Cardiac muscle cell (in vitro differentiated cells and primary cell): ENCODE data around the gene TRAPPC6A. TPM values are rescaled to one million over a fixed set of nuclear protein-coding genes. Genes with fewer than 3 reads are reported as not detected.

ENCODE experiments used
- DNase-seq, 2 donors: peaks; one replicate each; pipeline versions ENCODE4 v3.0.0 to v3.0.0-alpha.2; 2010 to 2017; ENCODE audit warnings: low read depth in 1 of 2, low spot score in 1 of 2
- H3K27ac ChIP-seq: fragments of 200-600 bp; sonication (generic); 2 replicates; pipeline ENCODE4 v1.5.1; 2016
- H3K27me3 ChIP-seq: fragments of 200-600 bp; sonication (generic); 2 replicates; pipeline ENCODE4 v1.6.0; 2016; ENCODE audit warnings: control low read depth
- H3K36me3 ChIP-seq: fragments of 200-600 bp; sonication (generic); 2 replicates; pipeline ENCODE4 v1.5.1; 2016; ENCODE audit warnings: control low read depth
- H3K4me1 ChIP-seq: fragments of 200-600 bp; sonication (generic); 2 replicates; pipeline ENCODE4 v1.8.1; 2017; ENCODE audit warnings: low read depth, mild to moderate bottlenecking, mixed run types
- H3K4me3 ChIP-seq: fragments of 200-600 bp; sonication (generic); 2 replicates; pipeline ENCODE4 v1.5.1; 2016; ENCODE audit warnings: mild to moderate bottlenecking
- H3K9me3 ChIP-seq: fragments of 200-600 bp; sonication (generic); 2 replicates; pipeline ENCODE4 v1.5.1; 2017; ENCODE audit warnings: low read depth, mild to moderate bottlenecking, control low read depth
- polyA plus RNA-seq: library from polyadenylated mRNA; unstranded; fragments of >200 nt; fragmentation: Nextera tagmentation; extraction: Ambion mirVana; gene quantifications from 2 replicates; pipeline ENCODE4 v1.2.1, GENCODE V29; 2016
- total RNA-seq: library from RNA; depleted of rRNA; stranded (reverse); fragments of >200 nt; gene quantifications from 2 replicates; pipeline ENCODE4 v1.2.3, GENCODE V29; 2016
- TF ChIP-seq, protein P1 (sequence below): IDR thresholded peaks from 2 replicates; pipeline ENCODE4 v1.5.1; 2012; ENCODE audit warnings: low read depth, mild to moderate bottlenecking, low read length

The TRAPPC6A gene
- total and polyA plus RNA-seq, 2 experiments from 2014 or later: 123 to 155 TPM

DNA sequence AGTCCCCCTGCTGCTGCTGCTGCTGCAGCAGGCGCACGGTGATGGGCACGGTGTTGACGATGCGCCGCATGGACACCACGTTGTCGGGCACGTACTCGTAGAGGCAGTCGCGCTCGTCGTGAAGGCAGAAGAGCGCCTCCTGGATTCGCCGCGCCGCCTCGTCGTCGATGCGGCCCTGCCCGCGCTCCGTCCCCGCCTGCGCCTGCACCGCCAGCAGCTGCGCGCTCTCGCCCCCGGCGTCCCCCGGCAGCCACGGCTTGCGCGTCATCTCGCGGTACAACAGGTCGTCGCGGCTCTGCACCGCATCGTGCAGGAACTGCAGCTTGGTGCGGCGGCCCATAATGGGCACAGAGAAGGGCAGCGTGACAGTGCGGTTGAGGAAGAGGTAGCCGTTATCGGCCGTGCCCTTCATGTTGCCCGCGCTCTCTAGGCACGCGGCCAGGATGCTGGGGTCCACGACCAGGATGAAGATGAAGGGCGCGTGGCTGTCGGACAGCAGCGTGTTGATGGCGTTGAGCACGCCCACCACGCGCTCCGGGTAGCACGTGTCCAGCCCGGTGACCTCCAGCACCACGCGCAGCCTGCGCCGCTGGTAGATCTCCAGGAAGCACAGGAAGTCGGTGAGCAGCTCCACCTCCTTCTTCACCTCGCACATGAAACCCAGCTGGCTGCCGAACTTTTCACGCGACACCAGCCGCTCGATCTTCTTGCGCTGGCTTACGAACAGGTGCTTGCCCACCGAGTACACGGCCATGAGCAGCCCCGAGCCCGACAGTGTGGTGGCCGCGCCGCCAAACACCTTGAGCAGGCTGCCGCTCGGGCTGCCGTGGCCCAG lies 25.3 kb downstream of the TRAPPC6A start:
- Histone ChIP-seq H3K27me3 (peaks cover 32% of the 10 kb centered on the region), H3K4me1 (peaks cover 15% of the 10 kb centered on the region), H3K4me3 (no peak overlapping the region), H3K36me3 (no peaks in the 10 kb centered on the region), H3K9me3 (no peaks in the 10 kb centered on the region), H3K27ac (no peak overlapping the region)
- DNase-seq: peak in 1 of 2 donors; percentile 72
- TF ChIP-seq, protein P1, sequence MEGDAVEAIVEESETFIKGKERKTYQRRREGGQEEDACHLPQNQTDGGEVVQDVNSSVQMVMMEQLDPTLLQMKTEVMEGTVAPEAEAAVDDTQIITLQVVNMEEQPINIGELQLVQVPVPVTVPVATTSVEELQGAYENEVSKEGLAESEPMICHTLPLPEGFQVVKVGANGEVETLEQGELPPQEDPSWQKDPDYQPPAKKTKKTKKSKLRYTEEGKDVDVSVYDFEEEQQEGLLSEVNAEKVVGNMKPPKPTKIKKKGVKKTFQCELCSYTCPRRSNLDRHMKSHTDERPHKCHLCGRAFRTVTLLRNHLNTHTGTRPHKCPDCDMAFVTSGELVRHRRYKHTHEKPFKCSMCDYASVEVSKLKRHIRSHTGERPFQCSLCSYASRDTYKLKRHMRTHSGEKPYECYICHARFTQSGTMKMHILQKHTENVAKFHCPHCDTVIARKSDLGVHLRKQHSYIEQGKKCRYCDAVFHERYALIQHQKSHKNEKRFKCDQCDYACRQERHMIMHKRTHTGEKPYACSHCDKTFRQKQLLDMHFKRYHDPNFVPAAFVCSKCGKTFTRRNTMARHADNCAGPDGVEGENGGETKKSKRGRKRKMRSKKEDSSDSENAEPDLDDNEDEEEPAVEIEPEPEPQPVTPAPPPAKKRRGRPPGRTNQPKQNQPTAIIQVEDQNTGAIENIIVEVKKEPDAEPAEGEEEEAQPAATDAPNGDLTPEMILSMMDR: no peak

DNA sequence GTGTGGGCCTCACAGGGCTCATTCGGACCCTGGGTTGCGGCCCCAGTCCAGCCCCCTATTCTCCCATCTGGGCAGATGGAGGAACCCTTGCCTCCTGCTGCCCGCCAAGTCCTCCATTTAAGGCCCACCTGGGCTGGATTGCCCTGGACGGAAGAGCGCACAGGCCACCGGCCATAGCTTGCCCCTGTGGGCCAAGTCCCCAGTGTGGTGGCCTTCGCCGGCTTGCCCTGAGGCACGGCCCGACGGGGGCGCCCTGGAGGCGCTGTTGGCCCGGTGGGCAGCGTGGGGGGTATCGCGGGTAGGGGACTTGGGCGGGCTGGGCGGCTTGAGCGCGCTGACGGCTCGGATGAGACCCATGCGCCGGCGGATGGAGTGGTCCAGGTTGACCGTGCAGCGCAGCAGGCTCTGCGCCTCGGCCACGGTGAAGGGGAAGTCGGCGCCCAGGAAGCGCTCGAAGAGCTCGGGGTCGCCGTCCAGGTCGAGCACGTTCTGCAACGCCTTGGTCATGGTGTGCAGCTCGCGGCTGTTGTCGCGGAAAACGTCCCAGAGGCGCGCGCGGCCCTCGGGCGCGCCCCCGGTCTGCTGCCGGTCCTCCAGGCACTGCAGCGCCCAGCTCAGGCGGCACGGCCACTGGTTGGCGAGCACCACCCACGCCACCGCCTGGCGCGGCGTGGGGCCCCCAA lies 26.1 kb downstream of the TRAPPC6A start:
- Histone ChIP-seq H3K36me3 (no peaks in the 10 kb centered on the region), H3K27me3 (peaks cover 32% of the 10 kb centered on the region), H3K9me3 (no peaks in the 10 kb centered on the region), H3K4me3 (no peak overlapping the region), H3K4me1 (peaks cover 15% of the 10 kb centered on the region), H3K27ac (no peak overlapping the region)
- DNase-seq: no peak
- TF ChIP-seq, protein P1: no peak

DNA sequence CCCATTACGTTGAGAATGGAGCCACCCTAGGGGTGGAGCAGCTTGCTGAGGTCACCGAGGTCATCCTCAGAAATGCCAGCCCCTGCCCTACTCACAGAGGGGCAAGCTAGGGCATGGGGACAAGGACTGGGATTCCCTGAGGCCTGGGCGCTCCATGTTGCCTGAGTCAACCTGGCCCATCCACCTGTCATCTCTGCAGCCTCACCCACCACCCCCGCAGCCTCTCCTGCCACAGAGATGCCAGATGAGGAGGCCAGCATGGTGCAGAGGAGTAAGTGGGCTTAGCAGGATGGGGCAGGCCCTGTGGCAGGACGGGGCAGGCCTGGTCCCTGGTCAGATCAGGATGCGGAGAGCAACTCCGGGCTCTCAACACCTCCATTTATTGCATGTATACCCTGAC lies 26.7 kb downstream of the TRAPPC6A start:
- H3K27me3 ChIP-seq: peaks cover 32% of the 10 kb centered on the region
- TF ChIP-seq, protein P1: no peak

DNA sequence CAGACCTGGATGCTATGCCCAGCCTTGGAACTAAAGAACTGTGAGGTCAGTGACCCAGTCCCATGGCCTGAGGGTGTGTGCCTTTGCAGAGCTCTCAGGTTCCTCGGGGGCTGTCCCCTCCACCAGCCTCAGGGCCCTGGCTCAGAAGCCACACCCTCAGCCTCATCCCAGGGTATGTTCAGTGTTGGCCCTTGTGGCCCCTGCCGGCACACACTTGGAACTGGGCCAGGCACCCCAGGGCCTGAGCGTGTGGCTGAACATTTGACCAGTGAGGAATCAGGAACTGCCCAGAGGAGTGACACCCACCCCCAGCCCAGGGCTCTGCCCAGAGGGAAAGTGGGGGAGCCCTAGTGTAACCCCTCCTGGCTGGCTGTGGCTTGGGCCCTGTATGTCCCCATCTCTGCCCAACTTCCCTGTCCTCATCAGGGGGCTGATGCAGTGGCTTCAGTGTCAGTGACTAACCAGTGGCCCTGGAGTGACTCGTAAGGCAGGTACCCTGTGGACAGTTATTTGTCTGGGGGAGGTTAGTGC lies 27.2 kb downstream of the TRAPPC6A start:
- H3K4me1 ChIP-seq: peaks cover 15% of the 10 kb centered on the region
- peaks cover 32% of the 10 kb centered on the region for H3K27me3 ChIP-seq
- H3K36me3 ChIP-seq: no peaks in the 10 kb centered on the region
- H3K4me3 ChIP-seq: no peak overlapping the region
- no peaks in the 10 kb centered on the region for H3K9me3 ChIP-seq
- TF ChIP-seq, protein P1: no peak
- DNase-seq: no peak
- H3K27ac ChIP-seq: no peak overlapping the region

More for the DNA sequence above, 26.7 kb downstream of the TRAPPC6A start:
- H3K4me3 ChIP-seq: no peak overlapping the region
- peaks cover 15% of the 10 kb centered on the region for H3K4me1 ChIP-seq
- H3K9me3 ChIP-seq: no peaks in the 10 kb centered on the region
- no peaks in the 10 kb centered on the region for H3K36me3 ChIP-seq
- DNase-seq: no peak
- H3K27ac ChIP-seq: no peak overlapping the region

DNA sequence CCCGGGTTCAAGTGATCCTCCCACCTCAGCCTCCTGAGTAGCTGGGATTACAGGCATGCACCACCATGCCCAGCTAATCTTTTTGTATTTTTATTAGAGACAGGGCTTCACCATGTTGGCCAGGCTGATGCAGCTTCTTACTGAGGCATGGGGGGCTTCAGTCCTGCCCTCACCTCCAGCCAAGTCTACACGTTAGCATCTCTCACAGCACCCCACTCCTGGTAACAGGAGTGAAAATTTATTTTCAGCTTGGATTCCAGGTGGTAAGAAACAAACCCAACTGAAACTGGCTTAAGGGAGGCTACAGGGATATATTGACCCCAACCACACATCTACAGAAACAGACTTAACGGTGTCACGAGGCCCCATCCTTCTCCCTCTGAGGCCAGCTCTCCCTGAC lies 27.9 kb downstream of the TRAPPC6A start:
- TF ChIP-seq, protein P1: no peak
- no peaks in the 10 kb centered on the region for H3K9me3 ChIP-seq
- no peaks in the 10 kb centered on the region for H3K36me3 ChIP-seq
- H3K27ac ChIP-seq: peak overlapping the region; percentile 76
- no peak for DNase-seq
- H3K27me3 ChIP-seq: peaks cover 32% of the 10 kb centered on the region
- peaks cover 15% of the 10 kb centered on the region for H3K4me1 ChIP-seq
- H3K4me3 ChIP-seq: no peak overlapping the region
